OCI-LY3 (cell line): ENCODE measurements around the gene RNASEH2B.

Experiments
- H2AFZ ChIP-seq: fragments of 200-600, 300-600 bp; shearing (Covaris generic); 2 replicates; pipeline ENCODE4 v1.6.0; 2014; ENCODE audit warnings: antibody characterized with exemption, low read depth, low read length
- H3K27ac ChIP-seq: fragments of 200-600, 300-600 bp; sonication (generic); 2 replicates; pipeline ENCODE4 v1.5.1; 2014; ENCODE audit warnings: mild to moderate bottlenecking, low read length, moderate library complexity, mixed read lengths
- H3K27me3 ChIP-seq: fragments of 200-600, 300-600 bp; sonication (generic); 2 replicates; pipeline ENCODE4 v1.6.1; 2014; ENCODE audit warnings: low read depth, low read length, mixed read lengths
- H3K36me3 ChIP-seq: fragments of 200-600, 300-600 bp; sonication (generic); replicated peaks from 2 replicates; pipeline ENCODE3; 2014; ENCODE audit warnings: low read depth, low read length, mixed read lengths
- H3K4me1 ChIP-seq: fragments of 300-600, 200-600 bp; sonication (generic); 2 replicates; pipeline ENCODE4 v1.6.1; 2014; ENCODE audit warnings: low read length, mixed read lengths
- H3K4me2 ChIP-seq: fragments of 200-600, 300-600 bp; sonication (generic); 2 replicates; pipeline ENCODE4 v1.6.1; 2014; ENCODE audit warnings: low read length, mixed read lengths
- H3K4me3 ChIP-seq: fragments of 300-600, 200-600 bp; sonication (generic); 2 replicates; pipeline ENCODE4 v1.5.1; 2014; ENCODE audit warnings: antibody characterized with exemption, mild to moderate bottlenecking, low read length, moderate library complexity
- H3K79me2 ChIP-seq: fragments of 300-600, 200-600 bp; shearing (Covaris generic); 2 replicates; pipeline ENCODE4 v1.6.1; 2014; ENCODE audit warnings: mild to moderate bottlenecking, low read length, mixed read lengths
- H3K9ac ChIP-seq: fragments of 300-600, 200-600 bp; shearing (Covaris generic); 2 replicates; pipeline ENCODE4 v1.6.0; 2014; ENCODE audit warnings: mild to moderate bottlenecking, low read length, moderate library complexity
- H3K9me3 ChIP-seq: fragments of 200-600, 300-600 bp; shearing (Covaris generic); 2 replicates; pipeline ENCODE4 v1.6.1; 2014; ENCODE audit warnings: low read length, mixed read lengths; ENCODE audit not compliant: insufficient read depth
- H4K20me1 ChIP-seq: fragments of 200-600, 300-600 bp; sonication (generic); 2 replicates; pipeline ENCODE4 v1.6.1; 2016; ENCODE audit warnings: low read length, mixed read lengths; ENCODE audit not compliant: insufficient read depth
- EZH2phosphoT487 ChIP-seq: fragments of 200-600 bp; shearing (Covaris generic); IDR thresholded peaks from 2 replicates; pipeline ENCODE4 v1.6.1; 2018; ENCODE audit warnings: antibody characterized with exemption, mixed run types, low read depth
- TF ChIP-seq, protein P1 (sequence below): fragments of 200-600, 300-600 bp; sonication (generic); IDR thresholded peaks from 2 replicates; pipeline ENCODE4 v1.5.1; 2014; ENCODE audit warnings: antibody characterized with exemption, low read length, low read depth

Gene RNASEH2B

DNA sequence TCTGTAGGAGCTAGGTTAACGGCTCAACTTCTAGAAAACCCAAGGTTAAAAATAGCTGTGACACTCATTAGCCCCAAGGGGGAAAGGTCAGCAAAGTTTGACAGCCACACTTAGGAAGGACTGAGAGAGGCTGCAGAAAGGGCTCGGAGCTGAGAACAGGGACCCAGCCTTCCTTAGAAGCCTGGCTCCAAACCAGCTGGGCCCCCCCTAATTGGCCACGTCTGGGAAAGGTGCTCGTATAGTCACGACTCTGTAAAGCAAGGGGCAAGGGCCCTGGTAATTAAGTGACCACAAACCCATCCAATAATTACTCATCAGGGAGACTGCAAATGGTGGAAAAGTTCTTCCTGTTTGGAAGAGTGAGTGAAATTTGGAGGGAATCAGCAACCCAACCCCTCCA is 90.5 kb downstream of the RNASEH2B start:
- no peaks in the 10 kb centered on the region for H3K27me3 ChIP-seq
- H3K9ac ChIP-seq = no peak overlapping the region
- no peak overlapping the region for H3K4me2 ChIP-seq
- no peaks in the 10 kb centered on the region for H3K36me3 ChIP-seq
- no peaks in the 10 kb centered on the region for H3K9me3 ChIP-seq
- no peak overlapping the region for H2AFZ ChIP-seq
- TF ChIP-seq, protein P1, sequence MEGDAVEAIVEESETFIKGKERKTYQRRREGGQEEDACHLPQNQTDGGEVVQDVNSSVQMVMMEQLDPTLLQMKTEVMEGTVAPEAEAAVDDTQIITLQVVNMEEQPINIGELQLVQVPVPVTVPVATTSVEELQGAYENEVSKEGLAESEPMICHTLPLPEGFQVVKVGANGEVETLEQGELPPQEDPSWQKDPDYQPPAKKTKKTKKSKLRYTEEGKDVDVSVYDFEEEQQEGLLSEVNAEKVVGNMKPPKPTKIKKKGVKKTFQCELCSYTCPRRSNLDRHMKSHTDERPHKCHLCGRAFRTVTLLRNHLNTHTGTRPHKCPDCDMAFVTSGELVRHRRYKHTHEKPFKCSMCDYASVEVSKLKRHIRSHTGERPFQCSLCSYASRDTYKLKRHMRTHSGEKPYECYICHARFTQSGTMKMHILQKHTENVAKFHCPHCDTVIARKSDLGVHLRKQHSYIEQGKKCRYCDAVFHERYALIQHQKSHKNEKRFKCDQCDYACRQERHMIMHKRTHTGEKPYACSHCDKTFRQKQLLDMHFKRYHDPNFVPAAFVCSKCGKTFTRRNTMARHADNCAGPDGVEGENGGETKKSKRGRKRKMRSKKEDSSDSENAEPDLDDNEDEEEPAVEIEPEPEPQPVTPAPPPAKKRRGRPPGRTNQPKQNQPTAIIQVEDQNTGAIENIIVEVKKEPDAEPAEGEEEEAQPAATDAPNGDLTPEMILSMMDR = no peak
- TF ChIP-seq EZH2phosphoT487 = no peak
- H3K4me1 ChIP-seq = no peaks in the 10 kb centered on the region
- no peak overlapping the region for H3K27ac ChIP-seq
- H4K20me1 ChIP-seq = no peaks in the 10 kb centered on the region
- no peak overlapping the region for H3K4me3 ChIP-seq
- no peaks in the 10 kb centered on the region for H3K79me2 ChIP-seq

DNA sequence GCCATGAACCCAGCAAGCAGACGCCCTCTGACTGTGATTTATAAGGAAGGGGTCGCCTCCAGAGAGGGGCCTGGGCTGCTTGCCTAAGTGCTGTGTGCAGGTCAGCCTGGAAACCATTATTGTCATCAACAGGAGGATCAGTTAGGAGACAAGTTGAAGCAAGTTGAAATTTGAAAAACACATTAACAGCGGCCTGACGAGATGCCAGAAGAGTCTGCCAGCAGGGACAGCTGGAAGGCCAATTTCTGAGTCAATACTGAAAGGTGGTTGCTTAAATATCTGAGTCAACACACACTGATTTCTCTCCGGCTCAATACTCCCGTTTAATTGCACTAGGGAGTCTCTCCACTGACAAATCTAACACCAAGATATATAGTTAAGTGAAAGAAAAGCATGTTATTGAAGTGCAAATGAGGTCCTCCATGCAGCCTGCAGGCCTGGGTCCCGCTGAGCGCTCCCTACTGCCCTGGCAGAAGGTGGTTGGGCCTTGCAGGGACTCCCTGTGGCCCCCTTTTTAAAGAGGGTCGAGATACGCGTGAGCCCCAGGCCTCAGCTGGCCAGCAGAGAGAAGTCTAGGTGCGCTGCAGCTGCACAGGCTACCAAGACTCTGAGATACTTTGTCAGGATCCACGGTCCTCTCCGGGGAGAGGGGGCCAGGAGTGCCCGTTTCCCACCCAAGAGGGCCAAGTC is 91.1 kb downstream of the RNASEH2B start:
- Histone ChIP-seq H4K20me1 (no peaks in the 10 kb centered on the region), H3K4me3 (no peak overlapping the region), H3K27me3 (no peaks in the 10 kb centered on the region), H3K27ac (no peak overlapping the region), H3K9ac (no peak overlapping the region), H2AFZ (no peak overlapping the region), H3K9me3 (no peaks in the 10 kb centered on the region), H3K4me1 (no peaks in the 10 kb centered on the region), H3K79me2 (no peaks in the 10 kb centered on the region), H3K36me3 (no peaks in the 10 kb centered on the region), H3K4me2 (no peak overlapping the region)
- TF ChIP-seq, protein P1 = no peak
- no peak for TF ChIP-seq EZH2phosphoT487

DNA sequence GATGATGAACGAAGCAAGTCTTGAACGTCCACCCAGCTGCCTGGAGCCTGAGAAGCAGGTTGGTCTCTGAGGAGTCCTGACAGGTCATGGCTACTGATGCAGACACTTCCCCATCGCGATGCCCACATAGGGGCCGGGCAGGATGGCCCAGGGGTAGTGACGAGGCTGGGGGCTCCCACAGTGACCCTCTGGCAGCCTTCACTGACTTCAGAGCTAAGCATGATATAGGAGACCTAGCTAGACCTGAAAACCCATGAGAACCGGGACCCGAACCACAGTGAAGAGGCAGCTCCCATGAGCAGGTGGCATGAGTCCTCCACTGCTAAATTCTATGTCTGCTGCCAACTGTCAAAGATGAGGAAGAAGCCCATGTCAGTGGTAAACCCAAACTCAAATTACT is 91.7 kb downstream of the RNASEH2B start:
- no peak overlapping the region for H3K9ac ChIP-seq

DNA sequence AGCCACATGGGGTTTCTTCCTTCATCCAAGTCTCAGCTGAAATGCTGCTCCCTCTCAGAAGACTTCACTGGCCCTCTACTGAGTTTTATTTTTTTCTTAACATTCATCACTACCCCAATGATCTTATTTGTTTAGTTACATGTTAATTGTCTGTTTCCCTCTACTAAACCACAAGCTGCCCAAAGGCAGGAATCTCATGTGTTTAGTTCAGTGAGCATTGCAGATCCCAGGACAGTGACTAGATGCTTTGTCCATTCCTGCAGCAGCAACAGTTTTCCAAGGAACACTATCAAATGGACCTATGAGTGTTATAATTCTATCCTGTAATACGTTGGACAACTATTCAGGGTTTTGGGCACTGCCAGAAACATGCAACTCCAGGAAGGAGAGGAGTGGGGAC is 93.1 kb downstream of the RNASEH2B start:
- no peaks in the 10 kb centered on the region for H3K27me3 ChIP-seq
- H3K9me3 ChIP-seq = no peaks in the 10 kb centered on the region
- no peaks in the 10 kb centered on the region for H3K79me2 ChIP-seq
- H3K4me3 ChIP-seq = no peak overlapping the region
- no peak overlapping the region for H3K27ac ChIP-seq
- TF ChIP-seq, protein P1 = no peak
- TF ChIP-seq EZH2phosphoT487 = no peak
- no peaks in the 10 kb centered on the region for H4K20me1 ChIP-seq
- no peak overlapping the region for H2AFZ ChIP-seq
- no peaks in the 10 kb centered on the region for H3K4me1 ChIP-seq
- no peak overlapping the region for H3K9ac ChIP-seq
- H3K4me2 ChIP-seq = no peak overlapping the region
- H3K36me3 ChIP-seq = no peaks in the 10 kb centered on the region

More for the DNA sequence above, 91.7 kb downstream of the RNASEH2B start:
- H3K36me3 ChIP-seq = no peaks in the 10 kb centered on the region
- H3K27me3 ChIP-seq = no peaks in the 10 kb centered on the region
- no peaks in the 10 kb centered on the region for H3K9me3 ChIP-seq
- no peak for TF ChIP-seq EZH2phosphoT487
- TF ChIP-seq, protein P1 = no peak
- no peaks in the 10 kb centered on the region for H4K20me1 ChIP-seq
- H3K4me1 ChIP-seq = no peaks in the 10 kb centered on the region
- no peak overlapping the region for H3K27ac ChIP-seq
- H3K4me3 ChIP-seq = no peak overlapping the region
- H3K4me2 ChIP-seq = no peak overlapping the region
- no peaks in the 10 kb centered on the region for H3K79me2 ChIP-seq
- H2AFZ ChIP-seq = no peak overlapping the region
